Effector memory CD8-positive, alpha-beta T cell (primary cell): ENCODE results near the gene WDR1.

ENCODE experiments used
- ATAC-seq: fragments of 150-1000 bp; cut with Tn5 transposase; replicated peaks from 2 replicates; pipeline ENCODE4 v1.10.0; 2021; ENCODE audit warnings: mild to moderate bottlenecking, moderate library complexity
- DNase-seq, 3 experiments: peaks; one replicate each; pipeline ENCODE4 v3.0.0; 2021
- H3K27ac Mint-ChIP-seq, 2 donors: one replicate each; pipeline ENCODE4 v1.8.0; 2022; ENCODE audit warnings: mild to moderate bottlenecking in 2 of 2, mixed read lengths in 2 of 2, moderate library complexity in 2 of 2
- H3K27me3 Mint-ChIP-seq, 2 donors: one replicate each; pipeline ENCODE4 v1.8.0; 2022; ENCODE audit warnings: mixed read lengths in 2 of 2
- H3K36me3 Mint-ChIP-seq: one replicate; pipeline ENCODE4 v1.8.0; 2022; ENCODE audit warnings: mild to moderate bottlenecking, moderate library complexity, mixed read lengths; ENCODE audit not compliant: insufficient read depth
- H3K4me1 Mint-ChIP-seq, 2 donors: one replicate each; pipeline ENCODE4 v1.8.0; 2022; ENCODE audit warnings: low read depth in 2 of 2, mixed read lengths in 2 of 2
- H3K4me3 Mint-ChIP-seq, 2 donors: one replicate each; pipeline ENCODE4 v1.8.0; 2022; ENCODE audit warnings: mild to moderate bottlenecking in 2 of 2, mixed read lengths in 2 of 2, moderate library complexity in 2 of 2
- H3K9me3 Mint-ChIP-seq, 2 donors: one replicate each; pipeline ENCODE4 v1.8.0; 2022; ENCODE audit warnings: mixed read lengths in 2 of 2

Gene WDR1

GRCh38 chr4:10114607-10115006 is 2.0 kb downstream of the WDR1 start:
- Mint-ChIP-seq H3K36me3 (peaks cover 80% of the 10 kb centered on the region), H3K4me1 (peaks cover 58 to 65% of the 10 kb centered on the region in 2 donors)

GRCh38 chr4:10114147-10114546 is 2.5 kb downstream of the WDR1 start:
- H3K36me3 Mint-ChIP-seq: peaks cover 84% of the 10 kb centered on the region
- DNase-seq: no peak
- H3K4me3 Mint-ChIP-seq: peak overlapping the region; percentile 92 to 97
- H3K27me3 Mint-ChIP-seq: no peaks in the 10 kb centered on the region
- H3K9me3 Mint-ChIP-seq: no peaks in the 10 kb centered on the region
- ATAC-seq: no peak
- peak overlapping the region; percentile 92 to 94 for H3K27ac Mint-ChIP-seq
- H3K4me1 Mint-ChIP-seq: peaks cover 62 to 70% of the 10 kb centered on the region in 2 donors

More at GRCh38 chr4:10114607-10115006, 2.0 kb downstream of the WDR1 start:
- no peak for ATAC-seq
- H3K27me3 Mint-ChIP-seq: no peaks in the 10 kb centered on the region
- no peak for DNase-seq
- H3K27ac Mint-ChIP-seq: peak overlapping the region; percentile 94
- peak overlapping the region; percentile 92 to 97 for H3K4me3 Mint-ChIP-seq
- no peaks in the 10 kb centered on the region for H3K9me3 Mint-ChIP-seq

GRCh38 chr4:10113362-10114047 is 3.1 kb downstream of the WDR1 start:
- Mint-ChIP-seq H3K4me3 (peak overlapping the region; percentile 92 to 97), H3K4me1 (peaks cover 69 to 76% of the 10 kb centered on the region in 2 donors), H3K36me3 (peaks cover 91% of the 10 kb centered on the region), H3K9me3 (no peaks in the 10 kb centered on the region), H3K27ac (peak overlapping the region; percentile 92 to 94), H3K27me3 (no peaks in the 10 kb centered on the region)
- no peak for DNase-seq
- no peak for ATAC-seq

GRCh38 chr4:10112658-10113284 is 3.8 kb downstream of the WDR1 start:
- peak overlapping the region; percentile 92 to 94 for H3K27ac Mint-ChIP-seq
- H3K9me3 Mint-ChIP-seq: no peaks in the 10 kb centered on the region
- H3K4me3 Mint-ChIP-seq: peak overlapping the region; percentile 44 to 97
- H3K27me3 Mint-ChIP-seq: no peaks in the 10 kb centered on the region
- ATAC-seq: no peak
- H3K36me3 Mint-ChIP-seq: peaks cover 93% of the 10 kb centered on the region
- H3K4me1 Mint-ChIP-seq: peaks cover 74 to 84% of the 10 kb centered on the region in 2 donors
- no peak for DNase-seq

GRCh38 chr4:10111067-10111801 is 5.4 kb downstream of the WDR1 start:
- Mint-ChIP-seq H3K9me3 (no peaks in the 10 kb centered on the region), H3K4me1 (peaks cover 80 to 89% of the 10 kb centered on the region in 2 donors), H3K4me3 (peak overlapping the region; percentile 69 to 72), H3K27ac (peak overlapping the region; percentile 88 to 96), H3K36me3 (peaks cover 97% of the 10 kb centered on the region), H3K27me3 (no peaks in the 10 kb centered on the region)
- DNase-seq (no peak), ATAC-seq (no peak)

- peaks cover 83 to 94% of the 10 kb centered on the region in 2 donors for H3K4me1 Mint-ChIP-seq
- ATAC-seq (no peak), DNase-seq (no peak)
- no peaks in the 10 kb centered on the region for H3K9me3 Mint-ChIP-seq
- H3K4me3 Mint-ChIP-seq: peak overlapping the region; percentile 80
- H3K27ac Mint-ChIP-seq: peak overlapping the region; percentile 96
- peaks cover 91% of the 10 kb centered on the region for H3K36me3 Mint-ChIP-seq
- H3K27me3 Mint-ChIP-seq: no peaks in the 10 kb centered on the region
Measured at GRCh38 chr4:10109995-10110670, 6.5 kb downstream of the WDR1 start.

GRCh38 chr4:10108818-10109783 is 7.5 kb downstream of the WDR1 start:
- H3K36me3 Mint-ChIP-seq: peaks cover 89% of the 10 kb centered on the region
- peaks cover 83 to 96% of the 10 kb centered on the region in 2 donors for H3K4me1 Mint-ChIP-seq
- DNase-seq (peak in 2 of 3 experiments; percentile 28 to 31), ATAC-seq (peak; percentile 57)
- H3K27ac Mint-ChIP-seq: peak overlapping the region; percentile 96
- H3K4me3 Mint-ChIP-seq: peak overlapping the region; percentile 80
- no peaks in the 10 kb centered on the region for H3K9me3 Mint-ChIP-seq
- H3K27me3 Mint-ChIP-seq: no peaks in the 10 kb centered on the region

GRCh38 chr4:10108391-10108790 is 8.2 kb downstream of the WDR1 start:
- Mint-ChIP-seq H3K27ac (peak overlapping the region; percentile 96), H3K4me3 (peak overlapping the region; percentile 80), H3K4me1 (peaks cover 83 to 93% of the 10 kb centered on the region in 2 donors), H3K27me3 (no peaks in the 10 kb centered on the region), H3K9me3 (no peaks in the 10 kb centered on the region), H3K36me3 (peaks cover 87% of the 10 kb centered on the region)
- no peak for DNase-seq
- no peak for ATAC-seq

GRCh38 chr4:10107111-10108091 is 9.2 kb downstream of the WDR1 start:
- Mint-ChIP-seq H3K27me3 (no peaks in the 10 kb centered on the region), H3K9me3 (no peaks in the 10 kb centered on the region), H3K36me3 (peaks cover 81% of the 10 kb centered on the region), H3K4me1 (peaks cover 81 to 94% of the 10 kb centered on the region in 2 donors), H3K27ac (peak overlapping the region; percentile 96), H3K4me3 (peak overlapping the region; percentile 80)
- no peak for DNase-seq
- ATAC-seq: no peak

- Mint-ChIP-seq H3K4me3 (peak overlapping the region; percentile 80), H3K4me1 (peaks cover 88 to 94% of the 10 kb centered on the region in 2 donors), H3K27me3 (no peaks in the 10 kb centered on the region), H3K9me3 (no peaks in the 10 kb centered on the region), H3K27ac (peak overlapping the region; percentile 96), H3K36me3 (peaks cover 81% of the 10 kb centered on the region)
- ATAC-seq: peak; percentile 87
- peak; percentile 52 to 65 (median 62) for DNase-seq
Measured at GRCh38 chr4:10106421-10107039, 10.1 kb downstream of the WDR1 start.

GRCh38 chr4:10105920-10106319 is 10.7 kb downstream of the WDR1 start:
- H3K9me3 Mint-ChIP-seq: no peaks in the 10 kb centered on the region
- H3K27me3 Mint-ChIP-seq: no peaks in the 10 kb centered on the region
- H3K4me1 Mint-ChIP-seq: peaks cover 88 to 94% of the 10 kb centered on the region in 2 donors
- ATAC-seq (no peak), DNase-seq (no peak)
- H3K4me3 Mint-ChIP-seq: peak overlapping the region; percentile 80
- peak overlapping the region; percentile 96 for H3K27ac Mint-ChIP-seq
- peaks cover 77% of the 10 kb centered on the region for H3K36me3 Mint-ChIP-seq
